K562 (cell line): Measurements from ENCODE around the gene SYNGR3. TPM values are rescaled to one million over a fixed set of nuclear protein-coding genes. Genes with fewer than 3 reads are reported as not detected.

Experiments
- BCOR ChIP-seq: fragments of 450-650 bp; IDR thresholded peaks from 2 replicates; pipeline ENCODE4 v1.6.1; 2016
- CEBPZ ChIP-seq: fragments of 150-350 bp; IDR thresholded peaks from 2 replicates; pipeline ENCODE4 v1.6.1; 2014; ENCODE audit warnings: low read depth, mild to moderate bottlenecking, low read length, borderline replicate concordance
- CTCF ChIP-seq, 3 experiments: IDR thresholded peaks in 2 of 3; conservative IDR thresholded peaks in 1 of 3; 2 replicates each; pipeline ENCODE4 v1.5.1; 2011 to 2012; ENCODE audit warnings: low read length in 3 of 3, mild to moderate bottlenecking in 3 of 3, control low read depth in 2 of 3, improper control_type of control experiment in 1 of 3, inconsistent platforms in 1 of 3, low read depth in 1 of 3, mixed read lengths in 1 of 3, moderate library complexity in 1 of 3; ENCODE audit not compliant: insufficient read depth in 2 of 3
- GATAD2B ChIP-seq: fragments of 450-650 bp; IDR thresholded peaks from 2 replicates; pipeline ENCODE4 v1.6.1; 2017; ENCODE audit warnings: mild to moderate bottlenecking, borderline replicate concordance
- JUN ChIP-seq, 2 experiments: sonication (generic) in 1 of 2; formaldehyde crosslinking in 1 of 2; IDR thresholded peaks; 2 replicates each; pipeline versions ENCODE4 v1.6.1 to v1.8.0; 2012 to 2022; ENCODE audit warnings: borderline replicate concordance in 2 of 2, mild to moderate bottlenecking in 2 of 2, improper control_type of control experiment in 1 of 2, low read depth in 1 of 2, low read length in 1 of 2, missing genetic modification reagents in 1 of 2
- PHF8 ChIP-seq: fragments of 200-600 bp; sonication (generic); IDR thresholded peaks from 2 replicates; pipeline ENCODE4 v1.6.1; 2012; ENCODE audit warnings: mixed run types, mild to moderate bottlenecking, inconsistent platforms, low read length, moderate library complexity, borderline replicate concordance
- POLR2A ChIP-seq: fragments of 450-650 bp; conservative IDR thresholded peaks from 2 replicates; pipeline ENCODE4 v1.6.1; 2016
- RERE ChIP-seq: sonication (generic); formaldehyde crosslinking; IDR thresholded peaks from 2 replicates; pipeline ENCODE4 v1.8.0; 2023; ENCODE audit warnings: missing genetic modification reagents, mild to moderate bottlenecking, borderline replicate concordance
- SUPT5H ChIP-seq: fragments of 450-650 bp; IDR thresholded peaks from 2 replicates; pipeline ENCODE4 v1.6.1; 2016
- ZBTB2 ChIP-seq: fragments of 450-650 bp; IDR thresholded peaks from 2 replicates; pipeline ENCODE4 v1.6.1; 2016; ENCODE audit warnings: antibody characterized with exemption
- ZFP36 ChIP-seq: fragments of 150-350 bp; IDR thresholded peaks from 2 replicates; pipeline ENCODE4 v1.6.1; 2018; ENCODE audit warnings: low read length, low read depth; ENCODE audit not compliant: partially characterized antibody
- ZNF175 ChIP-seq: fragments of 200-800 bp; sonication (Bioruptor generic); IDR thresholded peaks from 2 replicates; pipeline ENCODE4 v1.6.1; 2016; ENCODE audit warnings: low read depth, mild to moderate bottlenecking, missing genetic modification characterization, missing compliant biosample characterization
- ZNF431 ChIP-seq: sonication (generic); formaldehyde crosslinking; IDR thresholded peaks from 2 replicates; pipeline ENCODE4 v1.8.0; 2022; ENCODE audit warnings: mild to moderate bottlenecking, missing genetic modification reagents
- polyA plus RNA-seq, 8 experiments: library from polyadenylated mRNA; depleted of rRNA in 4 of 8; stranded (reverse) in 5 of 8; unstranded in 3 of 8; fragments of >200 nt; fragmentation: Nextera tagmentation in 2 of 8; fragmentation: Illumina TruSeq in 1 of 8; extraction: Ambion mirVana in 2 of 8; extraction: Trizol in 1 of 8; gene quantifications; 2 replicates each; pipeline versions ENCODE4 v1.2.1 to v1.2.3, GENCODE V29; 2011 to 2014; ENCODE audit warnings: inconsistent platforms in 1 of 8, missing spikeins in 1 of 8
- total RNA-seq, 7 experiments: library from RNA; depleted of rRNA in 6 of 7; stranded (reverse); fragments of >200 nt in 6 of 7; fragmentation: Illumina TruSeq in 2 of 7; extraction: Trizol in 2 of 7; gene quantifications; 2 replicates each; pipeline versions ENCODE4 v1.2.1 to v1.2.3, GENCODE V29; 2011 to 2021; ENCODE audit warnings: low replicate concordance in 1 of 7

Gene SYNGR3
- total and polyA plus RNA-seq, 9 of the 15 experiments (the other 6 are each of a cell fraction or from before 2014, with no cell fraction given), result 3.7 to 69.2 (median 36.3) TPM

GRCh38 chr16:1982991-1983543 lies 6.7 kb upstream of the SYNGR3 start (continued):
- TF ChIP-seq ZFP36 (peak; percentile 90), ZBTB2 (no peak), CTCF (IDR thresholded peaks at IDR 0.05 in 2 of 3, conservative IDR thresholded peaks at IDR 0.05 in 1 of 3; ENCODE audit: insufficient read depth in 2 of 3, low read depth in 1 of 3, low read length in 3 of 3) (0 out of 6 replicates have a peak, but pooled peaks of 1 of the 3 experiments have one; percentile 38), PHF8 (no peak), RERE (no peak), GATAD2B (no peak), JUN (IDR thresholded peaks at IDR 0.05; ENCODE audit: borderline replicate concordance, low read depth, low read length) (no peak), JUN (CRISPR knock-in tag; IDR thresholded peaks at IDR 0.05; ENCODE audit: borderline replicate concordance) (no peak), BCOR (peak; percentile 21; the same call in 1 of the 2 replicates), ZNF431 (CRISPR knock-in tag) (no peak), ZNF175 (no peak), POLR2A (0 out of 2 replicates have a peak, but pooled peaks have one; percentile 43), SUPT5H (0 out of 2 replicates have a peak, but pooled peaks have one; percentile 9), CEBPZ (no peak)
